HG02759 (cell line): ENCODE measurements around the gene RBM18.

ENCODE experiments used
- ATAC-seq: cut with Tn5 transposase; IDR thresholded peaks from one replicate; pipeline ENCODE4 v1.9.1; 2021; ENCODE audit warnings: mild to moderate bottlenecking, moderate library complexity; ENCODE audit not compliant: unreplicated experiment

Gene RBM18

GRCh38 chr9:122207096-122207495 is 57.5 kb downstream of the RBM18 start:
- no peak for ATAC-seq

- ATAC-seq, result no peak
These were observed 58.3 kb downstream of the RBM18 start for GRCh38 chr9:122206118-122207046.

- no peak for ATAC-seq
These were observed 59.5 kb downstream of the RBM18 start for GRCh38 chr9:122205176-122205575.

- no peak for ATAC-seq
These were observed 60.1 kb downstream of the RBM18 start for GRCh38 chr9:122204491-122204890.

- ATAC-seq, result no peak
These were observed 60.6 kb downstream of the RBM18 start for GRCh38 chr9:122204055-122204454.

- no peak for ATAC-seq
These were observed 62.5 kb downstream of the RBM18 start for GRCh38 chr9:122202111-122202510.

- ATAC-seq, result no peak
These were observed 63.0 kb downstream of the RBM18 start for GRCh38 chr9:122201641-122202040.

GRCh38 chr9:122200960-122201595 is 63.6 kb downstream of the RBM18 start:
- no peak for ATAC-seq

GRCh38 chr9:122197882-122198281 is 66.8 kb downstream of the RBM18 start:
- ATAC-seq, result no peak

- no peak for ATAC-seq
These were observed 67.2 kb downstream of the RBM18 start for GRCh38 chr9:122197426-122197825.

- no peak for ATAC-seq
These were observed 68.8 kb downstream of the RBM18 start for GRCh38 chr9:122195875-122196274.

- ATAC-seq, result no peak
These were observed 71.0 kb downstream of the RBM18 start for GRCh38 chr9:122193651-122194050.

GRCh38 chr9:122192914-122193525 is 71.6 kb downstream of the RBM18 start:
- ATAC-seq, result no peak

GRCh38 chr9:122192261-122192875 is 72.3 kb downstream of the RBM18 start:
- no peak for ATAC-seq

GRCh38 chr9:122191584-122191983 is 73.1 kb downstream of the RBM18 start:
- ATAC-seq, result no peak

GRCh38 chr9:122190597-122191381 is 73.9 kb downstream of the RBM18 start:
- ATAC-seq, result no peak

- ATAC-seq, result no peak
These were observed 76.3 kb downstream of the RBM18 start for GRCh38 chr9:122188369-122188768.
